ENCODE data around the gene APEH. TPM values are rescaled to one million over a fixed set of nuclear protein-coding genes. Genes with fewer than 3 reads are reported as not detected.

The APEH gene
- total and polyA plus RNA-seq, 2 experiments from 2014 or later: 170 to 264 TPM

- Histone ChIP-seq H3K9me2 (ENCODE audit: insufficient read depth) (no peaks in the 10 kb centered on the region), H4K20me1 (replicated peaks; ENCODE audit: insufficient read depth) (no peaks in the 10 kb centered on the region), H3K36me3 (ENCODE audit: insufficient read depth) (no peaks in the 10 kb centered on the region), H3K4me2 (no peak overlapping the region), H2AFZ (no peak overlapping the region), H3F3A (replicated peaks; ENCODE audit: low read depth) (no peaks in the 10 kb centered on the region), H3K4me1 (ENCODE audit: insufficient read depth) (no peaks in the 10 kb centered on the region), H3K4me3 (no peak overlapping the region), H3K79me2 (replicated peaks; ENCODE audit: insufficient read depth) (no peaks in the 10 kb centered on the region), H3K27me3 (ENCODE audit: insufficient read depth) (no peaks in the 10 kb centered on the region), H3K27ac (ENCODE audit: low read depth) (no peak overlapping the region)
- Mint-ChIP-seq H3K4me3 (no peak overlapping the region), H3K27me3 (ENCODE audit: insufficient read depth, low read depth, poor library complexity) (peaks cover 11% of the 10 kb centered on the region), H3K36me3 (ENCODE audit: low read depth) (no peaks in the 10 kb centered on the region; the same call in 2 of the 3 replicates), H3K9me3 (no peaks in the 10 kb centered on the region), H3K4me1 (peaks cover 23% of the 10 kb centered on the region), H3K27ac (no peak overlapping the region)
- ATAC-seq (no peak), DNase-seq (ENCODE audit: low spot score) (no peak)
- TF ChIP-seq ZNF331 (CRISPR knock-in tag; IDR thresholded peaks at IDR 0.05; ENCODE audit: low read depth) (no peak), JUNB (IDR thresholded peaks at IDR 0.05; ENCODE audit: unreplicated experiment) (no peak), EZH2phosphoT487 (IDR thresholded peaks at IDR 0.05; ENCODE audit: unreplicated experiment) (no peak), POLR2AphosphoS5 (IDR thresholded peaks at IDR 0.05; ENCODE audit: low read depth) (no peak), ZNF114 (CRISPR knock-in tag; IDR thresholded peaks at IDR 0.05) (no peak), ZNF462 (CRISPR knock-in tag; IDR thresholded peaks at IDR 0.05) (no peak), ETS1 (IDR thresholded peaks at IDR 0.05) (no peak), REST (IDR thresholded peaks at IDR 0.05; ENCODE audit: unreplicated experiment) (no peak), CTCF (conservative IDR thresholded peaks at IDR 0.05; ENCODE audit: low read depth in 2 of 2) (no peak), NANOG (IDR thresholded peaks at IDR 0.05; ENCODE audit: borderline replicate concordance) (no peak), STAT1 (IDR thresholded peaks at IDR 0.05; ENCODE audit: unreplicated experiment) (no peak), CREB1 (CRISPR knock-in tag; IDR thresholded peaks at IDR 0.05; ENCODE audit: low read depth) (no peak)
Measured at GRCh38 chr3:49665822-49666519, 8.2 kb upstream of the APEH start.

All from GM23338 (cell line).